ENCODE measurements around the gene CGRRF1.

GRCh38 chr14:54475911-54476310 lies 33.8 kb upstream of the CGRRF1 start:
- TF ChIP-seq POLR2A (IDR thresholded peaks at IDR 0.05) (no peak), CTCF (IDR thresholded peaks at IDR 0.05) (no peak), EP300 (IDR thresholded peaks at IDR 0.05) (no peak)

All from ovary (tissue), 3 donors.